CD4-positive, alpha-beta T cell treated with Interferon alpha-2 for 1 hour (primary cell): ENCODE results near the gene BHLHA9.
"Not testable (repeated sequence)": the region's sequence is repeated elsewhere in the genome, so short reads cannot be mapped to it uniquely, and the experiment has no call there.

Experiments
- DNase-seq, 2 donors: peaks; one replicate each; pipeline ENCODE4 v3.0.0-alpha.2; 2020 to 2022

BHLHA9 gene

GRCh38 chr17:1270210-1271029 is at the start of gene BHLHA9:
BHLHA9 (plus strand) TSS chr17:1270444; CDS start chr17:1270564, 120 bp downstream.
- no peak for DNase-seq

GRCh38 chr17:1221209-1221608 is 49.0 kb upstream of the BHLHA9 start:
- no peak for DNase-seq

DNA sequence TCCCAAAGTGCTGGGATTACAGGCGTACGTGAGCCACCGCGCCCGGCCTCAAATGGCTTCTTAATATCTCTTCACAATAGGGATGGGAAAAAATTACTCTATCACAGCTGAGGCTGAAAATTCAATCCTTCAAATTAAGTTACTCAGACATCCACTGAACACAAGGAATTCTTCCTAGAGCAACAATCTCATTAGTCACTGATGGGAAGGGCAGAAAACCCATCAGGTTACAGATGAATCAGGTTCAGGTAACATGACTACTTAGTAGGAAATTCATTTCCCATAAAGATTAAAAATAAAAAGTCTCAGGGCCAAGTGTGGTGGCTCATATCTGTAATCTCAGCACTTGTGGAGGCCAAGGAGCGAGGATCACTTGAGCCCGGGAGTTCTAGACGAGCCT is 47.9 kb upstream of the BHLHA9 start:
- DNase-seq, result no peak

- no peak for DNase-seq
Measured at GRCh38 chr17:1223662-1224061, 46.6 kb upstream of the BHLHA9 start.

DNA sequence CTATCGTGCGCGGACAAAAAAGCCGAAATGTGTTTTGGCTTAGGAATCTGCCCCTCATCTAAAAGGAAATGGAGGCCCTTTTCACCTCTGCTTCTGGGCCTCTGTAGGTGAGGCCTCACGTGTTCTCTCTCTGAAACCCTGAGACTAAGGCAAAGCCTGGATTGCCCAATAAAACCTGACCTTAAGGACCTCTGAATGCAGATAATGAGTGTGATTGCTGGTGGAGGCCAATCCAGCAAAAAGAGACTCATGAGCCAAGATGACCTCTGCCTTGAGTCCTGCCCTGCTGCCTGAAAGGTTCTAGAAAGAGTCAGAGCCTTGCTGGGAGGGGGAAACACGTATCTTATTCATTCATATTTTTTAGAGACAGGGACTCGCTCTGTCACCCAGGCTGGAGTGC is 45.9 kb upstream of the BHLHA9 start:
- DNase-seq, result no peak

DNA sequence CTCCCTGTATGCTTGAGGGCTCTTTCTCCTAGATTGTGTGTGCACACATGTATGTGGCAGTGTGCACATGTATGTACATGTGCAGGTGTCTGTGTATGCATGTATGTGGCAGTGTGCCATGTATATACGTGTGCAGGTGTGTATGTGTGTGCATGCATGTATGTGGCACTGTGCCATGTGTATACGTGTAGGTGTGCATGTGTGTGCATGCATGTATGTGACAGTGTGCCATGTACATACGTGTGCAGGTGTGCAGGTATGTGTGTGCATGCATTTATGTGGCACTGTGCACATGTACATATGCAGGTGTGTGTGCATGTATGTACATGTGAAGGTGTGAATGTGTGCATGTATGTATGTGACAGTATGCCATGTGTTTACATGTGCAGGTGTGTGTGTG is 43.9 kb upstream of the BHLHA9 start:
- DNase-seq, result no peak

DNA sequence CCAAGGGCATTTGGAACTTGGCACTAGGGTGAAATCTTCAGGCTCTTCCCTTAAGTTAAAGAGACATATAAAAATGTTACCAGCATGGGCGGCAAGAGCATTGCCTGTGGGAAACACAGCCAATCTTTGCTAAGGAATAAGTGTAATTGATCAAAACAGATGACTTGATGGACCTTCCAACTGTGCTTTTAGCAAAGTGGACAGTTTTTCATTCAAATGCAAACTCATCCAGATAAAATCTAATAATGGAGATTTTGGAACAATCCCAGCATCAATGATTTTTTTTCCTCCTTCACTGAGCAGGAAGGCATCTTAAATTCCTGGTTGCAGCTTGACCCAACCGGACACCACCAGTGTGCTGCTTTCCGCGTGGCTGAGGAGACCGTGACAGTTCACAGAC is 42.9 kb upstream of the BHLHA9 start:
- no peak for DNase-seq

DNA sequence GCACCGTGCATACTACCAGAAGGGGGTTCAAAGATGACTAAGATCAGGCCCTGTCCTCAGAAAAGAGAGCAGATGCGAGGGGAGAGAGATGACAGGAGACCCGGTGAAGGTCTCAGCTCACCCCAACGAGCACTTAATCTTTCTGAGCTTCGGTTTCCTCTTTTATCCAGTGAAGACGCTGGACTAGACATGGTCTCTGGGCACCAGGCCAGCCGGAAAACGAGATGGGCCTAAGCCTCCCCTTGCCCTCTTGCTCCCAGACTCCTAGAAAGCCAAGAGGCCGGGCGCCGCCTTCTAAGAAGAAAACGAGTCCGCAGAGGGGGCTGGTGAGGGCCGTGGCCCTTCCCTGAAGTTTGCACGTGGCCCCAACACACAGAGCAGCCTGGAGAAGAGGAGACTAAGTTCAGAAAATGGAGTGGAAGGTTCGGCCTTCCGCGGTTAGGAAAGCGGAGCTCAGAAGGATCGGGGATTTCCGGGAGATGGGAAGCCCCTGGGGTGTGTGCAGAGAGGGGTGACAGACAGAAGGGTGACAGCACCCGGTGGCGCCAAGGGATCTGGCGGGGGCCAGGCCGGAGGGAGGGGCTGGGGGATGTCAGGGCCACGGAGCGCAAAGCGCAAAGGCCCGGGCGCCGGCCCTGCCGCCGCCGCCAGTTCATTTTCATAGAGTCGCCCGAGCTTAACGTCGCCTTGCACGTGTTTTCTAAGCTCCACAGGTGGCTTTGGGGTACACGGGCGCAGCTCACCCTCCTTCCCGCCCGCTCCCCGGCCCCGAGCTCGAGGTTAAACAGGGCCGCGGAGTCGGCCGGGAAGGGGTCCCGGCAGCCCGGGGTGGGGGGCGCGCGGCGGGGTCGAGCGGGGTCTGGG is 42.1 kb upstream of the BHLHA9 start:
- peak; percentile 27 to 40 for DNase-seq

- no peak for DNase-seq
Measured at GRCh38 chr17:1228781-1229348, 41.4 kb upstream of the BHLHA9 start.

DNA sequence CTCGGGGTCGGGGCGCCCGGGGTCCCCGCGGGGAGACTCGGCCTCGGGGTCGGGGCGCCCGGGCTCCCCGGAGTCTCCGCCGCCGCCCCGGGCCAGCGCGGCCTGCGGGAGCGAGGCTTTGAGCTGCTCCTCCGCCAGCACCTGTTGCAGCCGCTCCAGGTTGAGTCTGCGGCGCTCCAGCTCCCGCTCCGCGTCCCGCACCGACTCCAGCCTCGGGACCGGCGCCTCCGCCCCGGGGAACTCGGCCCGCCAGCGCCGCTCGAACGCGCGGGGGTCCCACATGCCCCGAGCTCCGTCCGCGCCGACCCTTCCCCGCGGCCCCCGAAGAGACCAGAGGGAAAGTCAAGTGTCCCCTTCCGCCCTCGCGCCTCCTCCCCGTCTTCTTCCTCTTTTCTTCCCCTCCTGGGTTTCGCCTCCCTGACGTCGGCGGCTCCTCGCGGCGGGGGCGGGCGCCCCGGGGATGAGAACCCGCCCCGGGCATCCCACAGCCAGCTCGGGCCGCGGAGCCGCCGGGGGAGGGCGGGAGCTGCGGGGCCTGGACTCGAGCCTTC is 40.8 kb upstream of the BHLHA9 start:
- peak; percentile 57 to 72 for DNase-seq

- DNase-seq, result no peak
Measured at GRCh38 chr17:1229900-1230501, 40.2 kb upstream of the BHLHA9 start.

- DNase-seq, result no peak
Measured at GRCh38 chr17:1231456-1231855, 38.8 kb upstream of the BHLHA9 start.

- DNase-seq, result no peak
Measured at GRCh38 chr17:1232331-1232730, 37.9 kb upstream of the BHLHA9 start.

- no peak for DNase-seq
Measured at GRCh38 chr17:1232786-1233185, 37.5 kb upstream of the BHLHA9 start.

DNA sequence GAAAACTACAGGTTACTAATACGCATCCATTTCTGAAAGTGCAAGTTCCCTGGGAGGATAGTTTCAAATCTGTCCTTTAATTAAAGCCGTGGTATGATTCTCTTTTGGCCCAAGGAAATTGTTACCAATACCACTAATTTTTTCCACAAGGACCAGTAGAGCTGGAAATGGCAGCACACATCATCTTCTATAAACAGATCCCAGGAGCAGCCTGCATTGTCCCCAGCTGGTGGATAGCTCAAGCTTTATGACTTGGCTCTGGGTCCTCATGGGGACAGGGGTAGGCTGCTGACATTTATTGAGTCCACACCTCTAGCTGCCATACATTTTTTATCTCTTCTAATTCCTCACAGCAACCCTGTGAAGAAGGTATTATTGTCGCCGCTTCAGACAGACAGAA is 35.8 kb upstream of the BHLHA9 start:
- no peak for DNase-seq

DNA sequence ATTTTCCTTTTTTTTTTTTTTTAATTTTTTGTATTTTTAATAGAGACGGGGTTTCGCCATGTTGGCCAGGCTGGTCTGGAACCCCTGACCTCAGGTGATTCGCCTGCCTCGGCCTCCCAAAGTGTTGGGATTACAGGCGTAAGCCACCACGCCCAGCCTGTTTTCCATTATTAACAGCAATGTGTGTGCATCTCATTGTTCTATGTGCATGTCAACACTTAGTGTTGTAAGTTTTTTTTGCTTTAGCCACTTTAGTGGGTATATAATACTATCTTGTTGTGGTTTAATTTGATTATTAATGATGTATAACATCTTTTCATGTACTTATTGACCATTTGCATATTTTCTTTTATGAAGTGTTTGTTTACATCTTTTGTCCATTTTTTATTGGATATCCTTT is 32.8 kb upstream of the BHLHA9 start:
- DNase-seq, result no peak

DNA sequence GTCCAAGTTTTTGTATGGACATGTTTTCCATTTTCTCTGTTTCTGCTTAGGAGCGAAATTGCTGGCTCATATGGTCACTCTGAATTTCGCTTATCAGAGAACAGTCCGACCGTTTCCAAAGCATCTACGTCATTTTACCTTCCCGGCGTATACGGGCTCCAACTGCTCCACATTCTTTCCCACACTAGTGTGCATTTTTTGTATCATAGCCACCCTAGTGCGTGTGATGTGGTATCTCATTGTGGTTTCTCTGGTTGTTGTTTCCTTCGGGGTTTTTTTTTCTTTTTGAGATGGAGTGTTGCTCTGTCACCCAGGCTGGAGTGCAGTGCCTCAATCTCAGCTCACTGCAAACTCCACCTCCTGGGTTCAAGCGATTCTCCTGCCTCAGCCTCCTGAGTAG is 31.0 kb upstream of the BHLHA9 start:
- DNase-seq, result peak in 1 of 2 donors; percentile 21

- not testable (repeated sequence) for DNase-seq
Measured at GRCh38 chr17:1240426-1240825, 29.8 kb upstream of the BHLHA9 start.

DNA sequence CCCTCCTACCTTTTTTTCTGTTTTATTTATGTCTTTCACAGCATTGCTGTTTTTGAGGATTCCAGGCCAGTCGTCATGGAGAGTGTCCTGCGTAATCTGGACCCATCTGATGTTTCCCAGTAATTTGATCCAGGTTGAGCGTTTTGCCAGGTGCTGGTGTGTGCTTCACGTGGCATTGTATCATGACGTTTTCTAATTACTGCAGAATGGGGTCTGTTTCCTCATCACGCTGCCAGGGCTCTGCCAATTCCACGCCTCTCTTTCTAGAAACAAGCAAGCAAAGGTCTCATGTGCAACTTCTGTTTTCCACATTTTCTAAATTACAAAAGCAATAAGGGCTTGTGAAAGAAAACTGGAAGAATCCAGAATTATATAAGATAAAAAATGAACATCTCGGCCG is 28.3 kb upstream of the BHLHA9 start:
- DNase-seq, result no peak

DNA sequence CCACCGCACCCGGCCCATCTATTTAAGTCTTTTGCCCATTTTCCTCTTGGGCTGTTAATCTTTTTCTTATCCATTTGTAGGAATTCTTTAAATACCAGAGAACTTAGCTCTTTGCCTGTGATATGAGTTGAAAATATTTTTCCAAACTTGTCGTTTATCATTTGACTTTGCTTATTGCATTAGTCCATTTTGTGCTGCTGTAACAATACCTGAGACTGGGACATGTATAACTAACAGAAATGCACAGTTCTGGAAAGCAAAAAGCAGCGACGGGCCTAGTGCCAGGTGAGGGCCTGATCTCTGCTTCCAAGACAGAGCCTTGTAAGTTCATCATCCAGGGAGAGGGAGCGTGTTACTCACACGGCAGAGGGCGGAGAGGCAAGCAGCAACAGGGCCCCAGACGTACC is 25.6 kb upstream of the BHLHA9 start:
- no peak for DNase-seq

GRCh38 chr17:1251866-1252608 is 18.2 kb upstream of the BHLHA9 start:
- no peak for DNase-seq

GRCh38 chr17:1255041-1255440 is 15.2 kb upstream of the BHLHA9 start:
- no peak for DNase-seq
